Measurements from ENCODE around the gene PLCG1. TPM values are rescaled to one million over a fixed set of nuclear protein-coding genes. Genes with fewer than 3 reads are reported as not detected.

The PLCG1 gene
- total RNA-seq, 1 experiment from 2014 or later = 33.2 TPM

- no peak for DNase-seq (ENCODE audit: unreplicated experiment)
- Mint-ChIP-seq H3K9me3 (ENCODE audit: unreplicated experiment) (no peaks in the 10 kb centered on the region), H3K4me3 (ENCODE audit: unreplicated experiment) (no peak overlapping the region), H3K27me3 (ENCODE audit: insufficient read depth, unreplicated experiment) (no peaks in the 10 kb centered on the region), H3K4me1 (ENCODE audit: insufficient read depth, unreplicated experiment) (peaks cover 21% of the 10 kb centered on the region), H3K36me3 (ENCODE audit: insufficient read depth, unreplicated experiment) (no peaks in the 10 kb centered on the region), H3K27ac (ENCODE audit: low read depth, unreplicated experiment) (no peak overlapping the region)
- no peak for TF ChIP-seq CTCF (IDR thresholded peaks at IDR 0.05; ENCODE audit: unreplicated experiment)
- ChIA-PET POLR2A (interaction anchor here (0.6 to 1.0 kb wide), 2 partner anchors 15 to 28 kb away, joined by 3 to 4 read pairs; no protein-coding TSS in a partner anchor), CTCF (interaction anchor here (0.6 to 4.0 kb wide), 7 partner anchors 12 to 227 kb away, joined by 3 to 37 read pairs (median 3); no protein-coding TSS in a partner anchor)
- intact Hi-C loops (cut with micrococcal nuclease) = no loop called here
- no TSS peak for BruUV-seq (replicated peaks)
Observed at GRCh38 chr20:41217422-41217821, 80.1 kb downstream of the PLCG1 start.

GRCh38 chr20:41218466-41218865, 81.1 kb downstream of the PLCG1 start:
- CTCF ChIA-PET = interaction anchor here (0.6 to 4.0 kb wide), 10 partner anchors 13 to 122 kb away, joined by 3 to 37 read pairs (median 4); partner anchors contain the start of gene LPIN3
- H3K9me3 Mint-ChIP-seq (ENCODE audit: unreplicated experiment) = no peaks in the 10 kb centered on the region
- no peaks in the 10 kb centered on the region for H3K27me3 Mint-ChIP-seq (ENCODE audit: insufficient read depth, unreplicated experiment)
- DNase-seq (ENCODE audit: unreplicated experiment) = no peak
- intact Hi-C loops (cut with micrococcal nuclease) = no loop called here
- BruUV-seq (replicated peaks) = no TSS peak
- no peak for TF ChIP-seq CTCF (IDR thresholded peaks at IDR 0.05; ENCODE audit: unreplicated experiment)
- no peak overlapping the region for H3K27ac Mint-ChIP-seq (ENCODE audit: low read depth, unreplicated experiment)
- peaks cover 13% of the 10 kb centered on the region for H3K4me1 Mint-ChIP-seq (ENCODE audit: insufficient read depth, unreplicated experiment)
- no peak overlapping the region for H3K4me3 Mint-ChIP-seq (ENCODE audit: unreplicated experiment)
- H3K36me3 Mint-ChIP-seq (ENCODE audit: insufficient read depth, unreplicated experiment) = peaks cover 7% of the 10 kb centered on the region
- POLR2A ChIA-PET = interaction anchor here (0.6 to 2.4 kb wide), 5 partner anchors 13 to 93 kb away, joined by 3 to 7 read pairs (median 4); no protein-coding TSS in a partner anchor

DNA sequence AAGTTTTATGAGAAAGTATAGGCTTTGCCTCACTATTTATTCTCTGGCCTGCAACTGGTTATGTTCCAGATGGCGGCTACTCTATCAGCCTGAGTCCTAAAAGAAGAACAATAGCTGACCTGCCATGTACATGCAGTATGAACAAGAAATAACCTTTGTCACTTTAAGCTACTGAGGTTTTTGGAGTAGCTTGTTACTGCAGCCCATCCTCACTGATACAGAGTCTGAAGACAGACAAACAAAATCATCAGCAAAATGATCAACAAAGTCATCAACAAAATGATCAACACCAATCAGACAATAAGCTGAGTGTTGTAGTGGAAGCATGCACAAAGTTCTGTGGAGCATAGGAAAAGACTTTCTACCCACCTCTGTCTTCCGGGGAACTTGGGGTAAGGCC, 82.5 kb downstream of the PLCG1 start:
- Mint-ChIP-seq H3K27ac (ENCODE audit: low read depth, unreplicated experiment) (peak overlapping the region; percentile 31), H3K4me1 (ENCODE audit: insufficient read depth, unreplicated experiment) (peaks cover 10% of the 10 kb centered on the region), H3K36me3 (ENCODE audit: insufficient read depth, unreplicated experiment) (peaks cover 8% of the 10 kb centered on the region), H3K27me3 (ENCODE audit: insufficient read depth, unreplicated experiment) (no peaks in the 10 kb centered on the region), H3K4me3 (ENCODE audit: unreplicated experiment) (no peak overlapping the region), H3K9me3 (ENCODE audit: unreplicated experiment) (no peaks in the 10 kb centered on the region)
- CTCF ChIA-PET = interaction anchor here (0.7 to 4.0 kb wide), 6 partner anchors 12 to 256 kb away, joined by 3 to 37 read pairs (median 6); partner anchors contain the start of gene LPIN3
- no TSS peak for BruUV-seq (replicated peaks)
- POLR2A ChIA-PET = interaction anchor here (0.5 to 2.4 kb wide), 7 partner anchors 12 to 937 kb away, joined by 3 to 7 read pairs (median 3); no protein-coding TSS in a partner anchor
- no peak for TF ChIP-seq CTCF (IDR thresholded peaks at IDR 0.05; ENCODE audit: unreplicated experiment)
- intact Hi-C loops (cut with micrococcal nuclease) = no loop called here
- no peak for DNase-seq (ENCODE audit: unreplicated experiment)

- Mint-ChIP-seq H3K27ac (ENCODE audit: low read depth, unreplicated experiment) (peak overlapping the region; percentile 69), H3K36me3 (ENCODE audit: insufficient read depth, unreplicated experiment) (peaks cover 8% of the 10 kb centered on the region), H3K9me3 (ENCODE audit: unreplicated experiment) (peaks cover 7% of the 10 kb centered on the region), H3K4me1 (ENCODE audit: insufficient read depth, unreplicated experiment) (peaks cover 10% of the 10 kb centered on the region), H3K27me3 (ENCODE audit: insufficient read depth, unreplicated experiment) (no peaks in the 10 kb centered on the region), H3K4me3 (ENCODE audit: unreplicated experiment) (no peak overlapping the region)
- ChIA-PET CTCF (interaction anchor here (6.8 kb wide), 1 partner anchor 49 kb away, joined by 44 read pairs; no protein-coding TSS in a partner anchor), POLR2A (interaction anchor here (0.7 kb wide), 1 partner anchor 85 kb away, joined by 3 read pairs; no protein-coding TSS in a partner anchor)
- DNase-seq (ENCODE audit: unreplicated experiment) = no peak
- no TSS peak for BruUV-seq (replicated peaks)
- no peak for TF ChIP-seq CTCF (IDR thresholded peaks at IDR 0.05; ENCODE audit: unreplicated experiment)
- intact Hi-C loops (cut with micrococcal nuclease) = no loop called here
Observed at GRCh38 chr20:41221614-41222218, 84.4 kb downstream of the PLCG1 start.
